WTC11 (cell line): ENCODE data around the gene PRKN. TPM values are rescaled to one million over a fixed set of nuclear protein-coding genes. Genes with fewer than 3 reads are reported as not detected.
"Not testable (repeated sequence)": the region's sequence is repeated elsewhere in the genome, so short reads cannot be mapped to it uniquely, and the experiment has no call there.

Source experiments
- ATAC-seq: fragments of 200-7000 bp; cut with Tn5 transposase; 2 replicates; pipeline ENCODE4 v1.10.0; 2021; ENCODE audit warnings: mild to moderate bottlenecking, moderate library complexity
- CTCF ChIA-PET: fragments of 300-600 bp; sonication (Branson Sonifier 250); formaldehyde crosslinking; loops from one replicate; lab custom pipeline; 2021; ENCODE audit warnings: antibody characterized with exemption; lab: Charles Lee
- POLR2A ChIA-PET: fragments of 350-600 bp; sonication (Branson Sonifier 250); formaldehyde crosslinking; loops from one replicate; lab custom pipeline; 2021; ENCODE audit warnings: antibody characterized with exemption; lab: Charles Lee
- DNase-seq: peaks from one replicate; pipeline ENCODE4 v3.0.0; 2021; ENCODE audit warnings: low spot score
- H3K27ac Mint-ChIP-seq: 2 replicates; pipeline ENCODE4 v1.8.0; 2021; ENCODE audit warnings: mixed read lengths
- H3K27me3 Mint-ChIP-seq: 2 replicates; pipeline ENCODE4 v1.8.0; 2021; ENCODE audit warnings: low read depth, mild to moderate bottlenecking, moderate library complexity, mixed read lengths
- H3K36me3 Mint-ChIP-seq: 2 replicates; pipeline ENCODE4 v1.8.0; 2021; ENCODE audit warnings: mixed read lengths
- H3K4me1 Mint-ChIP-seq: 2 replicates; pipeline ENCODE4 v1.8.0; 2022; ENCODE audit warnings: mixed read lengths
- H3K4me3 Mint-ChIP-seq: 2 replicates; pipeline ENCODE4 v1.8.0; 2021; ENCODE audit warnings: mild to moderate bottlenecking, moderate library complexity, mixed read lengths
- H3K9me3 Mint-ChIP-seq: 2 replicates; pipeline ENCODE4 v1.8.0; 2021; ENCODE audit warnings: mixed read lengths
- AFF4 ChIP-seq: sonication (generic); formaldehyde crosslinking; IDR thresholded peaks from 2 replicates; pipeline ENCODE4 v1.8.1; 2023; ENCODE audit warnings: mild to moderate bottlenecking, missing genetic modification reagents, borderline replicate concordance
- EMX1 ChIP-seq: fragments of 250-450 bp; sonication (Bioruptor Pico); IDR thresholded peaks from 2 replicates; pipeline ENCODE4 v1.8.0; 2021; ENCODE audit warnings: mild to moderate bottlenecking
- FOXK1 ChIP-seq: sonication (generic); formaldehyde crosslinking; IDR thresholded peaks from 2 replicates; pipeline ENCODE4 v1.8.0; 2022; ENCODE audit warnings: mild to moderate bottlenecking, moderate library complexity, missing genetic modification reagents
- MAX ChIP-seq: sonication (generic); formaldehyde crosslinking; IDR thresholded peaks from 2 replicates; pipeline ENCODE4 v1.8.0; 2022; ENCODE audit warnings: mild to moderate bottlenecking, missing genetic modification reagents
- NR3C1 ChIP-seq: sonication (generic); formaldehyde crosslinking; conservative IDR thresholded peaks from 2 replicates; pipeline ENCODE4 v1.8.1; 2023; ENCODE audit warnings: low read depth, mild to moderate bottlenecking, missing genetic modification reagents
- PREB ChIP-seq: sonication (generic); formaldehyde crosslinking; IDR thresholded peaks from 2 replicates; pipeline ENCODE4 v1.8.1; 2022; ENCODE audit warnings: mild to moderate bottlenecking, missing genetic modification reagents, moderate library complexity, borderline replicate concordance
- SP1 ChIP-seq: sonication (generic); formaldehyde crosslinking; conservative IDR thresholded peaks from 2 replicates; pipeline ENCODE4 v1.8.1; 2022; ENCODE audit warnings: missing genetic modification reagents
- TEAD1 ChIP-seq: sonication (generic); formaldehyde crosslinking; IDR thresholded peaks from 2 replicates; pipeline ENCODE4 v1.8.0; 2022; ENCODE audit warnings: mild to moderate bottlenecking, missing genetic modification reagents
- USF1 ChIP-seq: sonication (generic); formaldehyde crosslinking; IDR thresholded peaks from 2 replicates; pipeline ENCODE4 v1.8.0; 2022; ENCODE audit warnings: mild to moderate bottlenecking, missing genetic modification reagents
- USF2 ChIP-seq: sonication (generic); formaldehyde crosslinking; IDR thresholded peaks from 2 replicates; pipeline ENCODE4 v1.8.1; 2023; ENCODE audit warnings: mild to moderate bottlenecking, missing genetic modification reagents, moderate library complexity
- ZNF396 ChIP-seq: fragments of 250-450 bp; sonication (Bioruptor Pico); IDR thresholded peaks from 2 replicates; pipeline ENCODE4 v1.8.0; 2021; ENCODE audit warnings: mild to moderate bottlenecking, moderate library complexity, borderline replicate concordance
- ZNF416 ChIP-seq: fragments of 250-450 bp; sonication (Bioruptor Pico); IDR thresholded peaks from 2 replicates; pipeline ENCODE4 v1.9.0; 2021; ENCODE audit warnings: mild to moderate bottlenecking, inconsistent platforms
- total RNA-seq: library from RNA; stranded (reverse); gene quantifications from 3 replicates; pipeline ENCODE4 v1.2.3, GENCODE V29; 2021
- TF ChIP-seq, protein P1 (sequence below): sonication (generic); formaldehyde crosslinking; IDR thresholded peaks from 2 replicates; pipeline ENCODE4 v1.8.1; 2023; ENCODE audit warnings: mild to moderate bottlenecking, missing genetic modification reagents, moderate library complexity

Gene PRKN
- total RNA-seq, 1 experiment from 2014 or later = 0.59 TPM

DNA sequence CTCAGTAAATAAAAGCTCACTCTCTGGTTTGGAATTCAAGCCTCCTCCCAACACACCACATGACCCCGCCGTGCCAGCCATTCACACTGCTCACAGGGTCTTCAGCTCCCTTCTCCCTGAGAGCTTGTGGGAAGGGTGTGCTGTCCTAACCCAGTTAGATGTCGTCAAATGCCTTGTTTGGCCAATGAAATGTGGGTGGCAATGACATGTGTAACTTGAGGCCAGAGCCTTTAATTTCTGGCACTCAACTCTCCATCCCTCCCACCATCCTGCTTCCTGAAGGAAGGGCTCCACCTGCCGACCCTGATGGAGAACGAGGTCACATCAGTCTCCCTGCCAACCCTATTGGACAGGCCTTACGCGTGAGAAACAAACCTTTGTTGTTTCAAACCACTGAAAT lies 1229.2 kb downstream of the PRKN start:
- no peak overlapping the region for H3K4me3 Mint-ChIP-seq
- peak; percentile 66 for DNase-seq
- TF ChIP-seq EMX1 (CRISPR knock-in tag) (no peak), MAX (CRISPR knock-in tag) (peak; percentile 39; the same call in 1 of the 2 replicates), NR3C1 (CRISPR knock-in tag) (no peak), USF1 (CRISPR knock-in tag) (0 out of 2 replicates have a peak, but pooled peaks have one; percentile 15), USF2 (CRISPR knock-in tag) (peak; percentile 61), ZNF416 (CRISPR knock-in tag) (no peak), TEAD1 (0 out of 2 replicates have a peak, but pooled peaks have one; percentile 17), PREB (CRISPR knock-in tag) (no peak)
- TF ChIP-seq, protein P1, sequence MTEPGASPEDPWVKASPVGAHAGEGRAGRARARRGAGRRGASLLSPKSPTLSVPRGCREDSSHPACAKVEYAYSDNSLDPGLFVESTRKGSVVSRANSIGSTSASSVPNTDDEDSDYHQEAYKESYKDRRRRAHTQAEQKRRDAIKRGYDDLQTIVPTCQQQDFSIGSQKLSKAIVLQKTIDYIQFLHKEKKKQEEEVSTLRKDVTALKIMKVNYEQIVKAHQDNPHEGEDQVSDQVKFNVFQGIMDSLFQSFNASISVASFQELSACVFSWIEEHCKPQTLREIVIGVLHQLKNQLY (CRISPR knock-in tag) = no peak
- TF ChIP-seq, all 79 proteins: peak for 4
- Mint-ChIP-seq H3K27me3 (peaks cover 33% of the 10 kb centered on the region), H3K9me3 (no peaks in the 10 kb centered on the region), H3K27ac (no peak overlapping the region), H3K36me3 (no peaks in the 10 kb centered on the region), H3K4me1 (peaks cover 3% of the 10 kb centered on the region)
- ChIA-PET POLR2A (no interaction called here), CTCF (interaction anchor here (0.5 to 3.2 kb wide), 29 partner anchors 9 to 506 kb away, joined by 3 to 47 read pairs (median 3); no protein-coding TSS in a partner anchor)
- ATAC-seq = peak; percentile 98

GRCh38 chr6:161496941-161497340 lies 1230.6 kb downstream of the PRKN start:
- H3K4me1 Mint-ChIP-seq = peaks cover 3% of the 10 kb centered on the region
- no peak overlapping the region for H3K27ac Mint-ChIP-seq
- no peak overlapping the region for H3K4me3 Mint-ChIP-seq
- TF ChIP-seq FOXK1 (no peak), AFF4 (CRISPR knock-in tag) (no peak), SP1 (no peak), TEAD1 (no peak), ZNF396 (no peak)
- H3K36me3 Mint-ChIP-seq = no peaks in the 10 kb centered on the region
- no peaks in the 10 kb centered on the region for H3K9me3 Mint-ChIP-seq
- CTCF ChIA-PET = interaction anchor here (0.6 to 3.2 kb wide), 6 partner anchors 39 to 252 kb away, joined by 3 to 47 read pairs (median 6); no protein-coding TSS in a partner anchor
- no peak for ATAC-seq
- peak; percentile 21 for DNase-seq
- POLR2A ChIA-PET = no interaction called here
- H3K27me3 Mint-ChIP-seq = peaks cover 35% of the 10 kb centered on the region

- H3K4me3 Mint-ChIP-seq, H3K9me3 Mint-ChIP-seq, POLR2A ChIA-PET, H3K27ac Mint-ChIP-seq, H3K36me3 Mint-ChIP-seq, CTCF ChIA-PET, H3K4me1 Mint-ChIP-seq, ATAC-seq, DNase-seq: not testable (repeated sequence)
- H3K27me3 Mint-ChIP-seq = peaks cover 36% of the 10 kb centered on the region
Observed at GRCh38 chr6:161496271-161496670, 1231.3 kb downstream of the PRKN start.
